Stomach smooth muscle (tissue), 2 donors: ENCODE results near the gene CIP2A.

Source experiments
- H3K27ac ChIP-seq: one replicate; pipeline ENCODE4 v1.7.0; 2013; ENCODE audit warnings: mild to moderate bottlenecking, low read length, inconsistent platforms
- H3K27me3 ChIP-seq, 2 donors: one replicate each; pipeline ENCODE4 v1.7.0; 2013; ENCODE audit warnings: low read length in 2 of 2; ENCODE audit not compliant: insufficient read depth in 2 of 2, control insufficient read depth in 1 of 2
- H3K36me3 ChIP-seq, 2 donors: one replicate each; pipeline ENCODE4 v1.7.0; 2013; ENCODE audit warnings: low read length in 2 of 2; ENCODE audit not compliant: control insufficient read depth in 2 of 2, insufficient read depth in 2 of 2
- H3K4me1 ChIP-seq: one replicate; pipeline ENCODE4 v1.7.0; 2013; ENCODE audit warnings: low read length; ENCODE audit not compliant: control insufficient read depth, insufficient read depth
- H3K4me3 ChIP-seq, 2 donors: one replicate each; pipeline ENCODE4 v1.7.0; 2013; ENCODE audit warnings: low read length in 2 of 2
- H3K9ac ChIP-seq, 2 donors: one replicate each; pipeline ENCODE4 v1.7.0; 2013; ENCODE audit warnings: low read length in 2 of 2, mild to moderate bottlenecking in 1 of 2
- H3K9me3 ChIP-seq, 2 donors: one replicate each; pipeline ENCODE4 v1.7.0; 2013; ENCODE audit warnings: low read length in 2 of 2; ENCODE audit not compliant: control insufficient read depth in 2 of 2
- donor health status: healthy.
- donor health status: Pancreatic carcinoma.

CIP2A gene

GRCh38 chr3:108602249-108602934 is 13.2 kb upstream of the CIP2A start:
- no peak overlapping the region for H3K27ac ChIP-seq
- no peaks in the 10 kb centered on the region for H3K9me3 ChIP-seq
- H3K4me1 ChIP-seq = no peaks in the 10 kb centered on the region
- H3K4me3 ChIP-seq = no peak overlapping the region
- H3K27me3 ChIP-seq = no peaks in the 10 kb centered on the region
- no peak overlapping the region for H3K9ac ChIP-seq
- H3K36me3 ChIP-seq = no peaks in the 10 kb centered on the region

- Histone ChIP-seq H3K4me3 (no peak overlapping the region), H3K27me3 (no peaks in the 10 kb centered on the region), H3K36me3 (no peaks in the 10 kb centered on the region), H3K9ac (no peak overlapping the region), H3K9me3 (no peaks in the 10 kb centered on the region), H3K27ac (no peak overlapping the region), H3K4me1 (no peaks in the 10 kb centered on the region)
Measured at GRCh38 chr3:108599677-108600409, 10.6 kb upstream of the CIP2A start.

GRCh38 chr3:108598375-108598774 is 9.1 kb upstream of the CIP2A start:
- Histone ChIP-seq H3K36me3 (no peaks in the 10 kb centered on the region), H3K27me3 (no peaks in the 10 kb centered on the region), H3K27ac (no peak overlapping the region), H3K9ac (no peak overlapping the region), H3K9me3 (no peaks in the 10 kb centered on the region), H3K4me1 (no peaks in the 10 kb centered on the region), H3K4me3 (no peak overlapping the region)

GRCh38 chr3:108595321-108595720 is 6.1 kb upstream of the CIP2A start:
- no peak overlapping the region for H3K4me3 ChIP-seq
- H3K27ac ChIP-seq = no peak overlapping the region
- H3K9ac ChIP-seq = no peak overlapping the region

GRCh38 chr3:108590460-108590859 is 1.2 kb upstream of the CIP2A start:
- H3K36me3 ChIP-seq = no peaks in the 10 kb centered on the region
- peak overlapping the region; percentile 78 to 89 for H3K4me3 ChIP-seq
- peaks cover 4% of the 10 kb centered on the region for H3K4me1 ChIP-seq
- H3K27me3 ChIP-seq = no peaks in the 10 kb centered on the region
- peak overlapping the region; percentile 93 to 96 for H3K9ac ChIP-seq
- H3K9me3 ChIP-seq = no peaks in the 10 kb centered on the region
- H3K27ac ChIP-seq = no peak overlapping the region

More at GRCh38 chr3:108595321-108595720, 6.1 kb upstream of the CIP2A start:
- Histone ChIP-seq H3K36me3 (no peaks in the 10 kb centered on the region), H3K4me1 (no peaks in the 10 kb centered on the region), H3K27me3 (no peaks in the 10 kb centered on the region), H3K9me3 (no peaks in the 10 kb centered on the region)

- Histone ChIP-seq H3K4me1 (peaks cover 4% of the 10 kb centered on the region), H3K27me3 (no peaks in the 10 kb centered on the region), H3K36me3 (no peaks in the 10 kb centered on the region), H3K9me3 (no peaks in the 10 kb centered on the region), H3K27ac (peak overlapping the region; percentile 79), H3K4me3 (peak overlapping the region; percentile 78 to 89), H3K9ac (peak overlapping the region; percentile 93 to 96)
Measured at GRCh38 chr3:108589998-108590323, 723 bp upstream of the CIP2A start.

- Histone ChIP-seq H3K4me3 (peak overlapping the region; percentile 78 to 89), H3K9me3 (no peaks in the 10 kb centered on the region), H3K27me3 (no peaks in the 10 kb centered on the region), H3K4me1 (peaks cover 4% of the 10 kb centered on the region), H3K27ac (no peak overlapping the region), H3K9ac (peak overlapping the region; percentile 93 to 96), H3K36me3 (no peaks in the 10 kb centered on the region)
Measured at GRCh38 chr3:108588601-108589000, 637 bp downstream of the CIP2A start.

- Histone ChIP-seq H3K36me3 (no peaks in the 10 kb centered on the region), H3K27ac (no peak overlapping the region), H3K27me3 (no peaks in the 10 kb centered on the region), H3K4me3 (no peak overlapping the region), H3K9me3 (no peaks in the 10 kb centered on the region), H3K9ac (no peak overlapping the region), H3K4me1 (no peaks in the 10 kb centered on the region)
Measured at GRCh38 chr3:108578064-108578463, 11.2 kb downstream of the CIP2A start.

- H3K27ac ChIP-seq = no peak overlapping the region
- no peak overlapping the region for H3K4me3 ChIP-seq
- H3K9me3 ChIP-seq = no peaks in the 10 kb centered on the region
- H3K27me3 ChIP-seq = no peaks in the 10 kb centered on the region
- no peaks in the 10 kb centered on the region for H3K36me3 ChIP-seq
- no peak overlapping the region for H3K9ac ChIP-seq
- H3K4me1 ChIP-seq = no peaks in the 10 kb centered on the region
Measured at GRCh38 chr3:108569336-108569735, 19.9 kb downstream of the CIP2A start.

GRCh38 chr3:108566599-108566998 is 22.6 kb downstream of the CIP2A start:
- H3K27ac ChIP-seq = no peak overlapping the region
- no peaks in the 10 kb centered on the region for H3K27me3 ChIP-seq
- no peaks in the 10 kb centered on the region for H3K9me3 ChIP-seq
- H3K36me3 ChIP-seq = no peaks in the 10 kb centered on the region
- no peaks in the 10 kb centered on the region for H3K4me1 ChIP-seq
- no peak overlapping the region for H3K4me3 ChIP-seq
- H3K9ac ChIP-seq = no peak overlapping the region

- Histone ChIP-seq H3K27me3 (no peaks in the 10 kb centered on the region), H3K9ac (no peak overlapping the region), H3K4me1 (no peaks in the 10 kb centered on the region), H3K9me3 (no peaks in the 10 kb centered on the region), H3K36me3 (no peaks in the 10 kb centered on the region), H3K27ac (no peak overlapping the region), H3K4me3 (no peak overlapping the region)
Measured at GRCh38 chr3:108565506-108565905, 23.7 kb downstream of the CIP2A start.
